CD4-positive, alpha-beta T cell treated with Interleukin-15 for 4 hours (primary cell): ENCODE results near the gene FGF12.

Experiments
- DNase-seq: peaks from one replicate; pipeline ENCODE4 v3.0.0-alpha.2; 2020; ENCODE audit warnings: low spot score

FGF12 gene

DNA sequence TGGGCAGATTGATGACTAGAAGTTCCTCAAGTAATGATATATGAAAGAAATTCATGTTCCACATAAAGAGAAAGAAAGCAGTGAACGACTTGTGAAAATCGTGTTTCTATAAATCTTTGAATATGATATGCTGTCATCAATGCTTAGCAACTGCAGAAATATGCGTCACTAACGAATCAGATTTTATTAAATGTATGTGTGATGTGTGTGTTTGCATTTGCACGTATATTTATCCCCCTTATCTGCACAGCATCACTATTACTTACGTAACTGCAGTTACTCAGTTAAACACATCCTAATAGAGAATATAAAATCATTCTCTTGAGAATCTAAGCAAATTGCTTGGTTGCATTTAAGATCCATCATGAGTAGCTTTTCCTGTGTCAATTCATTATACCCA, 468.6 kb downstream of the FGF12 start:
- DNase-seq = no peak

DNA sequence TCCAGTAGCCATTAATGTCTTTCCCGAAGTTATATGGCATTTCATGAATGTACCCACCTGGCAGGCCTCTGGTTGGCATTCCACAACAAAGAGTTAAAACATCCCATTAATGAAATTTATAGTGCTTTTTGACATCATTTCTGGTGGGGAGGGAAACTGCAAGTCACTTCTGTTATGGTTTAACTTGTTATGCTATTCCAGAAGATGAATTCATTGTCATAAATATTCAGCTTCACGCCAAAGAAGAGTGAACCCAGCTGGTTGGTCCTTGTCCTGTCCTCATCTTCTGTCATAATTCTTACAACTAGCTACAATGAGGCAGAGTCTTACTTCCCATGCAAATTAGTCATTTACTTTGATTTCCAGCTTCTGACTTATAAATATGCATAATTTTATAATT, 471.5 kb downstream of the FGF12 start:
- no peak for DNase-seq

DNA sequence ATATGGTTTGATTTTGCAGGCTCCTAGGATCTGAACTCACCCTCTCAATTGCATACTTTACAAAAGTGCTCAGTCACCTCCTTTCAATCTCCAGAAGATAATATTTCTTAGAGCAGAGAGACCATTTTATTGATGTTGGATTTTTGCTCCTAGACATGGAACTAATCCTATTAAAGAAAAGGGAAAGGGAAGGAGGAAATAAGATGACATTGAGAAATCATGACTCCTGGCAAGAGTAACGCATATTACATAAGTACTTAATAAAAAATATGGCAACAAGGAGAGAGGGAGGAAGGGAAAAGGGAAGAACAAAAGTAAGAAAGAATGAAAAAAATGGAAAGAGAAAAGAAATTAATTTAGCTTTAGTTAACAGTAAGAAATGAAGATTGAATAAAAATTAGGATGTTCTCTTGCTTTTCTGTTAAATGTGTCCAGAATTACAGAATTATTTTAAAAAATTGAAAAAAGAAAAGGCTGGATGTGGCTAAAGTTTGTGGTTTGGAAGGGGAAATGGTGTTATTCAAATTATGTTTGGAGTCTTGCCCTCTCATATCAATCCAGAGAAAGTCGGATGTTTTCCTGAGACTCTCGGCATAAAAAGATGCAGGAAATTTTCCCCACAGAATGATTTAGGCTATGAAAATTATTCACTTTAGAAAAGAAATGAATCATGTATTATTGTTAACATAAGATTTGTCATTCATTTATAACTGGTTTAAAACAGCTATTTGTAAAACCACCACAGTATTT, 474.0 kb downstream of the FGF12 start:
- no peak for DNase-seq

DNA sequence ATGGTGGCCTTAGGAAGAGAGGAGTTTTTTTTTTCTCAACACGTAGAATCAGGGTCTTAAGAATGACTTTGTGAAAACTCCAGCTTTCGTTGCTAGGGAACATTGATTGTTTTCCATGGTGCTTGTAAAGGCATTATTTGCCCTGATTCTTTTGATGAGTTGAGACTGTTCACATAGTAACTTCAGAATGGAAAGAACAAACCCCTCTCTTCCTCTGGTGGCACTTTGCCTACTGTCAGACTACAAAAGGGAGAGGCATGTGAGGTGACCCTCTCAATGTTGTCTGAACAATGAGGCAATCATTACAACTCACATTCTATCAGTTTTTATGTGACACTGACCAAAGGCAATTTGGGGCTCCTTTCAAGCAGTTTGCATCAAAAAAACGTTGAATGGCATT, 477.8 kb downstream of the FGF12 start:
- no peak for DNase-seq

DNA sequence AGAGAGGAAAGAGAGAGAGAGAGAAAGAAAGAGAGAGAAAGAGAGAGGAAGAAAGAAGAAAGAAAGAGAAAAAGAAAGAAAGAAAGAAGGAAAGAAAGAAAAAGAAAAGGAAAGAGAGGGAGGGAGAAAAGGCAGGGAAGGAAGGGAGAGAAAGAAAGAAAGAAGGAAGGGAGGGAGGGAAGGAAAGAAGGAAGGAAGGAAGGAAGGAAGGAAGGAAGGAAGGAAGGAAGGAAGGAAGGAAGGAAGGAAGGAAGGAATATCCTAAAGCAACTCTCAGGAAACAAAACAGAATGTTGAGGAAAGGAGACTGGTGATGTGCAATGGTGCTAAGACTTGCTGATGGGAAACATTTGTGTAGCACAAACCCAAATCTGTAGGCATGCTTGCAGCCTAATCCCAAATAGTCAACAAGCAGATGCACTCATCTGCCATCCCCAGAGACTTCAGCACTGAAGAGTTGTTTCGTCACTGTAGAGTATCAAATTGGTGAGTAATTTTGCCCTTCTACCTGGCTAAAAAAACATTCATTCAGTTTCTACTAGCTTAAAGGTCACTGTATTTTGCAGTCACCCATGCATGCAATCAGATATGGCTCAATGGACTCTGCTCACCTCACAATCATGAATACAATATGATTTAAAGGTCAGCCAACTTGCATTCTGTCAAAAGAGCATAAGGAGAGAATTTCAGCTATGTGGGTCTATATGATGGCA, 480.3 kb downstream of the FGF12 start:
- DNase-seq = no peak

DNA sequence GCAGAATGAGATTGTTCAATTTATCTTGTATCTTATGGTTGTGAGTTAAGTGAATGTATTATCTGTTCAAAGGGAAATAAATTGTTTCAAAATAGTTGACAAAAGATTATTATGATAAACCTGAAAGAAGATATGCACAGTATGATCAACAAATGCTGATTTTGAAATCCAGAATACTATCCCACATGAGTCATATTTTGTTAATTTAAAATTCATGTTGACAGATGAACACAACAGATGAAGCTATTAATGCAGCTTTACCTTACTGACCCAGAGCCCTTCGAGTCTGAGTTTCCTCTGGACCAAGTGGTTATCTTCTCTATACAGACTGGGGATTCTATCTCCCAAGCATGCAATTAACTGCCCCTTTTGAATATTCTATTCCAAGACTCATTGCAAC, 482.8 kb downstream of the FGF12 start:
- no peak for DNase-seq

DNA sequence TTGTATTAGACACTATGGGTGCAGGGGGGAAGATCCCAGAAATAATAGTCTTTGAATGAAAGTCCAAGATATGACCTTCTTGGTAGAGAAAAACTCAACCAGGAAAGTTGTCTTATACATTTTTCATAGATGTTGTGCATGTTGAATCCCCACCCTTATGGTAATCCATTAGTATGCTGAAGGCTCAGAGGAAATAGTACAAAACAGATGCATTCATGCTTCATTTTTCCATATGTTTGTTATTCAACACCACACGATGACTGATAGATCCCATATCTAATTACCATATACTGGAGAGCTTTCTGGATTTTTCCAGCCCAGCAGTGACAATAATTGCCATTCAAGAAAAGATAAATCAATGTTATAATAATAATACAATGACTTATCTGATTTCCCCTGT, 487.4 kb downstream of the FGF12 start:
- DNase-seq = no peak

DNA sequence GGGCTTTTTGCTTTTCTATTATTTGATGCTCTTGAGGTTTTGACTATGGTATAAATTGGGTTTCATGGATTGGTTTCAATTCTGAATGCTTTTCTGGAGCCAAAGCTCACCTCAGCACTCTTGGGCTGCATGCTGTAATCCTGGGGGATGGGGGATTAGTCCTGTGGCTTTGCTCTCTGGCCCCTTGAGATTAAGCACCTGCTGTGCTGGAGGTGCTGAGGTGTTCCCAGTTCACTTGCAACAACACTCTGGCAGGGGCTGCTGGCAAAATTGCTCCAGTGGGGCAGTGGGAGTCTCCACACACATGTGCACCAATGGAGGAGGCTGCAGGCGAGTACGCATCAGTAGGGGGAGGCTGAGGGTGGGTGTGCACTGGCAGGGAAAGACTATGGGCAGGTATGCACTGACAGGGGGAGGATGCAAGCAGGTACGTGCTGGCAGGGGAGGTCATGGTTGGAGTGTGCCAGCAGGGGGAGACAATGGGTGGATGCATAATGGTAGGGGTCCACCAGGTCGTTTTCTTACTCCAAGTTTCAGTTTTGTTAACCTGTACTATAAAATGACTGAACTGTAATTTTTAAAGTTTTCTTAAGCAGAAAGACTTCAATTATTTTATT, 489.2 kb downstream of the FGF12 start:
- no peak for DNase-seq

DNA sequence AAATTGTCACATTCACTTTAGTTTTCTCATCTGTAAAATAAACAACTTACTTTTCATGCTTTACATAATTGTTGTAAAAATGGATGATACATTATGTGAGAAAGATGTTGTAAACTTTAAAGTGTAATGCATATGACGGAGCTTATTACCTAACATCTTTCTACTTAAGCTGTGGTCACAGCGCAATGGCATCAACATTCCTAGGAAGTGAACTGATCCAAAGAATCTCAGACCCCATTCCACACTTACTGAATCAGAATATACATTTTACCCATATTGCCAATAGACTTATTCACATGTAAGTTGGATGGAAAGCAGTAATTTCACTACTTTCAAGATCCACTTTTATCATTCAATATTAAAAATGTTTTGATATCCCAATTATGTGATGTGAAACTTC, 497.5 kb downstream of the FGF12 start:
- no peak for DNase-seq

DNA sequence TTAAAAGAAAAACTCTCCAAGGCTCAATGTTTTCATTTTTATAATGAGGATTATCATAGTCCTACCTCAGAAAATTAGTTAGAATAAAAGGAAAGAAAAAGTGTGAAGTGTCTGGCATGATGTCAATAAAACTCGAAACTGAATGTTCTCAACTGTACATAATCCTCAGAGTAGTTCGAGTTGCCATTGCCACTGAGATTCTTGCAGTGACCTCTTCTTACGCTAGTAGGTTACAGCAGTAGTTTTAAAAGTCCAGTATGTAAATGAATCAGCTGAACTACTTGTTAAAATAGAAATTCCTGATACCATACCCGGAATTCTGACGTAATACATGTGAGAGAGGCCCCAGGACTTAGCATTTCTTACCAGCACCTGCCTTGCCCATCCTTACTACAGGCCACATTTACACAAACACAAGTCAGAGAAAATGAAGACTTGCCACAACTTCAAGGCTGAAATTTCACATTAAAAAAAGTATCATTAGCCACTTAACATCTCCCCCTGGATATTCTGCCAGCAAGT, 502.6 kb downstream of the FGF12 start:
- DNase-seq = no peak

DNA sequence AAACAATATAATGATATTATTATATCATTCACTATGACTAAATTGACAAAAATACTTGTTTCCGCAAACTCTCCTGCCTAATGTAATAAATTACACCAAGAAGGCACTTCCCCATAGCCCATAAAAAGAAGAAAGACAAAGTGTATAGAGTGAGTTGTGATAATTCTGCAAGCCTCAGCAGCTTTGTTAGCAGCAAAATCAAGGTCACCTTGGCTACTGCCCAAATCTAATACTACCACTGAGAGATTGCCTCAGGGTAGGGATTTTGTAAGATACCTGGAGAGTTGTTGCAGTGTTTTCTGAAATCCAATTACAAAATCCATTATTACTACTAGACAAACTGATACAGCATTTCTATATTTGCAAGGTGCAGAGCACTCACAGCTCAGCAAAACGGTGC, 503.5 kb downstream of the FGF12 start:
- no peak for DNase-seq

DNA sequence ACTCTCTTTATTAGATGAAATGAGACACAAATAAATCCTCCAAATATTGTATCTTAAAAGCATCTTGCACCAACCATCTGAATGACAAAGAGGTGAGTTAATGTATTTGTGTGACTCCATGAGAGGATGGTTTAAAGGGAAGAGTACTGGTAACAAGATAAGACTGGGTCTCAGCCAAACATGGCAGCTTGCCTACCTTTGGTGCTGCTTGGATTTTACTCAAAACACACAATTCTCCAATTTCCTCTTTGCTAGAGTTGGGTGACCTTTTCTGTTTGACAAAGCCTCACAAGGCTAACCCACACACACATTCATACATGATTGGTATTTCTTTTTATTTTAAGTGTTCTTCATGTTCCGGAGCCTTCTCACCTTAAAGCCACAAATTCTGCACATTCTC, 506.4 kb downstream of the FGF12 start:
- no peak for DNase-seq

DNA sequence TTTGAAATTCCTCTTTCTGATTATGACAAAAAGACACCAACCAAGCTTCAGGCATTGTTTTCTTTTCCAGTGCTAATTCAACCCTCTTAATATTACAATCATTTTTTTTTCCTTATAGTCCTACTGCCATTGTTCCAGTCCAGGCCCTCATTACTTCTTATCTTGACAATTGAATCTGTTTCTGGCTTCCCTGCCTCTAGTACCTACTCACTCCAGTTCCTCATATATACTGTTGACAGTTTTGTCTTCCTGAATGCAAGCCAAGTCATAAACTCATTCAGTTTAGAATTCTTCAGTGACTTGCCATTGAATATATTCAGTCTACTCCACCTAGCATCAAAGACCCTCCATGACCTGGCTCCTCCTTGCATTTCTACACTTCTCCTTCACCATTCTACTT, 507.4 kb downstream of the FGF12 start:
- DNase-seq = no peak

DNA sequence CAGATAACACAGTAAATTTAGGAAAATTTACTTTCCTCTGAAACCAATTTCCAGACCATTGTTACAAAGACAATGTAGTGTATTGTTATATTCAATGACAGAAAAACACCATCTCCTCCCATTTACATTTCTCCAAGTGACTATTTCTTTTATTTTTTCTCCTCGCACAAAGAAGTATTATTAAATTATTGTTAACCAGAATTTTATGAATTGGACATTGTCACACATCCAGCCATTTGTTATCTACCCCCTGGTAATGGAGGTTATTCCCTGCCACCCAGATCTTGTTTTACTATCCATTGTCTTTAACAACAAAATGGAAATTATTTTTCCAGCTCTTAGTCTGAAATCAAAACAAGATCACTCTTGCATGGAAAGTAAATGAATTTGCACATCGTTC, 511.3 kb downstream of the FGF12 start:
- no peak for DNase-seq

DNA sequence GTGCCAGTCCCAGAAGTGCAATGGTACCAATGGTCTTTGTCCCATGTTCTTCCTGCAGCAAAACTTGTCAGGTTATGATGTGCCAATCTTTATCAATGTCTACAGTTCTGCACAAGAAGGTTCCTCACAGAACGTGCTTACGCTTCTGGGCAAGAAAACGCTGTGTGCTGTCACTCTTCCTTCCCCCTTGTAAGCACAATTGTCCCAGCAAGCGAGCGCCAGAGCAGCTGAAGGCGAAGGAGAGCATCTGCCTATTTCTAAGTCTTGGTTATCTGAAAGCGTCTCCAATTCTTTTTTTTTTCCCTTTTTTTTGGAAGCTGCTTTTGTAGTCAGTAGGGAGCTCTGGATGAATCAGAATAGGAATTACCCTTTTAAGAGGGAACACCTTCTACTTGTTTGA, 514.4 kb downstream of the FGF12 start:
- no peak for DNase-seq

DNA sequence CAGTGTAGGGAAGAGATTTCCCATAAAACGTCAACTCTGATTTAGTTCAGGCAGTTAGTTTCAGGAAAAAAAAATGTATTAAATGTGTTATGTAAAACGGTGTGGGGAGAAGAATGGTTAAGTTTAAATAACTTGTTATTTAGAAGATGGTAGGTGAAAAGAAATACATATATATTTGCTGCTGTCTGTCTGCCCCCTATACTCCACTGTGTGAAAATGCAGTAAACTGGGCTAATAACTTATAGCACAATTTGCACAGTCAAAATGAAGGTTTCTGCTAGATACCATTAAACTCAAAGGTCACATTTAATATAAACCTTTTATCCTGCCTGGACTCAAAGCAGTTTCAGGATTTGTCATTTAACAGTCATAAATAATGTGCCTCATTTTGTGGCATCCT, 515.0 kb downstream of the FGF12 start:
- DNase-seq = no peak

DNA sequence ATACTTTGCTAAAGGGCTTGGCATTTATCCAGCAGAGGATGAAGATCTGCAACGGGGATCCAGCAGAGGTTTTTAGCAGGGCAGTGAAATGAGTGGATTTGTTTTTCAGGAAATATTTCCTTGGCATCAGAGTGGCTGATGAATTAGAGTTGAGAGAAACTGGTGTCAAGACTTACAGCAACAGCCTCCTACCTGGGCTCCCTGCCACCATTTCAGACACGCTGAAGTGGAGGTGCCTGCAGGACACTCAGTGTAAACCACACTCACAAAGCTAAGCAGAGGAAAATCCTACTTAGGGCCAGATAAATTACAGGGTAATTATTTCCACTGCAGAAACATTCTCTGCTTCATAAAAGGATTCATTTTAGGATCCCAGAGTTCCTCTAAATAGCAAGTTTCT, 519.7 kb downstream of the FGF12 start:
- DNase-seq = no peak

DNA sequence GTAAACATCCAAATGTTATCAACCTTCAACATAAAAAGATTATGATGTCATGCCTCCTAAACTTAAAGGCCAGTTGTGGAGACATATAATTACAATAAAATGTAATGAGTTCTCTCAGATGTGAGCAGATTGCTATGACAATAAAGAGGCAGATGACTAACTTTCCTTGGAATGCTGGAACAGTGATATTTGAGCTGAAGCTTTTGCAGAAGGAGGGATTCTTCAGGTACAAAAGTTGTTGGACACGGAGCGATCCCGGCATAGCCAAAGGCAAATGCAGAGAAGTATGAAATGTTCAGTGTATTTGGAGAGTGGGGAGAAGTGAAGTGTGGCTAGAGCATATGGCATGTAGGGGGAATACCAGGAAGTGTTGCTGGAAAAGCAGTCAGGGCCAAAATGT, 520.1 kb downstream of the FGF12 start:
- DNase-seq = no peak

DNA sequence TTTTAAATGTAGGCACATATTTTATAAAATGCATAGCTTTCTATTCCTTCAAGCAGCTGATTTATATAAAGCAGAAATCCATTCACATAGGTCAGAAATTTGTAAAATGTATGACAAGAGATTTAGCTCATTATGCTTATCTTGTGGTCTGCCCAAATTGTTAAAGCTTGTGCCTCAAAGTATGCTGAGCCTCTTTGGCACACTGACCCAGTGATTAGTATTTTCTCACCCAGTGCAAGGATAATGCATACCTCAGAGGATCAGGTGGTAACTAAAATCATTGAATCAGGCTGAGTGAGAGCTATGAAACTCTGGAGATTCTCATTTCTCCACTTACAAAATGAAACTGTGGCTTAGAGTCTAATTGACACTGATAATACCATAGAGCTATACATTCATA, 533.3 kb downstream of the FGF12 start:
- DNase-seq = no peak

DNA sequence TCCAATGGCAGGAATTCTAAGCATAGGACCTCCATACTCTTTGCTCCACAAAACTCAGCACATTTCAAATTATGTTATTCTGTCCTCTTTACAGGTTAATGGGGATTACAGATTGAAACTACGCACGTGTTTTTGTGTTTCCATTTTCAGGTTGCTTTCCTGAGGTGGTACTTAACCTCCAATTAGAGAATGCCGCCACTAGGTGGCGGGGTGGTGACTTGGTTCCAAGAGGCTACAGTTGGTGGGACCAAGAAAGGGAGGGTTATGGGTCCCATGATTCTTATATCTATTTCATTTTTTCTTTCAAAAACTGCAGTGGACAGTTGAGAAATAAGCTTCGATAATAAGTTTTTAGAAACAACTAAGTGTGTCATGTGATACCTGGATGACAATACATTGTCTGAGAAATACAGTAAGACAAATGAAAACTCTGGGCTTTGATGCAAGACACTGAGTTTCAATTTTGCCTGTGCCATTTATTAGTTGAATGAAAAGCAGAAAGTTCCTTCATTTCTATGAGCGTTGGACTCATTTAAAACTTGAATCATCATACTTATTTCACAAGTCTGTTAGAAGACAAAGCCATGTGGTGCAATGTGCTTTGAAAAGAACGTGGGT, 539.0 kb downstream of the FGF12 start:
- DNase-seq = peak; percentile 29

DNA sequence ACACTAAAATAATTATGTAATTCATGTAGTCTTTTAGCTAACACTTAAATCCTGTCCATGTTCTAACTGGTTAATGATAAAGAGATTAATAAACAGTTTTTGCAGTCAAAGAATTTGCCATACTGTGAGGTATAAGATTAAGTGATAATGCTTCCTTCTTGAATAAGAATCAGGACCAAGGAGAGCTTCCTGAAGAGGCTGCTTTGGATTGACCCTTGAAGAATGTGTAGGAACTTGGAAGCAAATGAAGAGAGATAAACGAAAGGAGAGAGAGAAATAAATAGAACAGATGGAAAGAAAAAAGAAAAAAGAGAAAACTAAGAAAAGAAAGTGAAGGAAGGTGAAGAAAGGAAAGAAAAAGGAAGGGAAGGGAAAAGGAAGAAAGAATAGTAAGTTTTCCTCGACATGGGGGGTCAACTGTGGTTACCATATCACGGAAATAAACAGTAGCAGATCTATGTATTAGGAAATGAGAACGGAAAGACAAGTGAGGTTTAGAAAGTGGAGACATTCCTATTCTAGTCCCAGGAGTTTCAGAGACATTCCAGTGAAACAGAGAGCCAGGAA, 539.8 kb downstream of the FGF12 start:
- no peak for DNase-seq

DNA sequence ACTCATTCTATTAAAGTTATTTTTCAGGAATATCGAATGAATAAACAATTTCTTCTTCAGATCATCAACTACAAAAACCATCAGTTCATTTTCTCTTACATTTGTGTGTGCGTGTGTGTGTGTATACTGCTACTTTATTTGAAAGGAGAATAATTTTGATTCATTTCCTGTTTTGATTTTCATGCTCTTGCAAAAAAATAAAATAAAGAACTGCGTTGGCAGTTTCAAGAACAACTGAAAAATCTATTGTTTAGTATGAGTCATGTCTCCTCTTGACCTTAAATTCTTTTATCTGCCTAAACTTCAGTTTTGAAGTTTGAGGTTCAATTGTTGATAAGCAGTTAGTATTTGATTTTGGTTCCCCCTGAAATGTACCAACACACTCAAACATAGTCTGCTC, 540.8 kb downstream of the FGF12 start:
- no peak for DNase-seq

DNA sequence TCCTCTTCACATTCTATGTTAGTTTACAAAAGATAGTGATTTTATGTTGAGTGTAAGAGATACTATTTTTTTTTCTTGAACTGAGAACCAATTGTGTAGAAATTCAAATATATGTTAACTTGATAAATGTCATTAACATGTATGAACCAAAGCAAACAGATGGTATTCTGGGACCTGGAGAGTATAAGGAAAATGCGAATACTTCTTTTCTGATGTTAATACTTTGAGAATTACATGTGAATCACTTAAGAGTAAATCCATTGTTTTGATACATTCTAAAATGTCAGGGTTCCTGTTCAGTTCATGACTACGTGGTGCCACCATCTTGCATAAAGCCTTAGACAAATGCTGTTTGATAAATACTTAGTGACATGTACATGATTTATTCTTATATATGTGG, 541.3 kb downstream of the FGF12 start:
- no peak for DNase-seq
